Skeletal muscle tissue (tissue), 4 donors: ENCODE measurements around the gene UBE2H. TPM values are rescaled to one million over a fixed set of nuclear protein-coding genes. Genes with fewer than 3 reads are reported as not detected.

Experiments used
- H3K27ac ChIP-seq: one replicate; pipeline ENCODE4 v1.7.0; 2013; ENCODE audit warnings: mild to moderate bottlenecking, low read depth, low read length, inconsistent platforms
- H3K27me3 ChIP-seq, 3 donors: one replicate each; pipeline ENCODE4 v1.7.0; 2013; ENCODE audit warnings: low read length in 3 of 3; ENCODE audit not compliant: control insufficient read depth in 3 of 3, insufficient read depth in 3 of 3
- H3K36me3 ChIP-seq, 3 donors: one replicate each; pipeline ENCODE4 v1.7.0; 2013; ENCODE audit warnings: low read length in 3 of 3; ENCODE audit not compliant: control insufficient read depth in 3 of 3, insufficient read depth in 3 of 3
- H3K4me1 ChIP-seq, 3 donors: one replicate each; pipeline ENCODE4 v1.7.0; 2013; ENCODE audit warnings: low read length in 3 of 3, mild to moderate bottlenecking in 3 of 3; ENCODE audit not compliant: control insufficient read depth in 3 of 3, insufficient read depth in 3 of 3
- H3K4me3 ChIP-seq, 3 donors: one replicate each; pipeline ENCODE4 v1.7.0; 2013; ENCODE audit warnings: low read length in 3 of 3
- H3K9ac ChIP-seq, 3 donors: one replicate each; pipeline ENCODE4 v1.7.0; 2013; ENCODE audit warnings: low read length in 3 of 3, mild to moderate bottlenecking in 3 of 3, moderate library complexity in 2 of 3, low read depth in 1 of 3
- H3K9me3 ChIP-seq, 3 donors: one replicate each; pipeline ENCODE4 v1.7.0; 2013; ENCODE audit warnings: low read length in 3 of 3; ENCODE audit not compliant: control insufficient read depth in 3 of 3
- total RNA-seq: library from RNA; depleted of rRNA; stranded (reverse); fragments of >200 nt; gene quantifications from one replicate; pipeline ENCODE4 v1.2.3, GENCODE V29; 2014
- donor health status: Osteomylitis.

The UBE2H gene
- total RNA-seq, 1 donor from 2014 or later, result 61.6 TPM

DNA sequence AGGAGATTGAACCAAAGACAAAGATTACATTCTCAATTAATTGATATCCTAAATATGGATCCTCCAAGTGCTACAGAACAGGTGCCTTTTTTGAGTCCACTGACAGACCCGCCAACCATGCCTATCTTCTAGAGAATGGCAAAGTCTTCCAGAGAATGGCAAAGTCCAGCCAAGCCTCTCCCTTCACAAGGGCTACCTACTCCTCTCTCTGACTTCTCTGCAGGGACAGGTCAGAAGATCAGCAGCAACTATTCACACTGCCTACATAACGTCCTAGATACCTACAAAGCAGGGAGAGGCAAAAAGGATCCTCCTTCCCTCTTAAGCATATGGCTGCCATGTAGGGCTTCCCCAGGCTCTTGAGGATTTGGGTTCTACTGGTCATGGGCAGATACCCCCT lies 12.4 kb downstream of the UBE2H start:
- H3K4me1 ChIP-seq, result peaks cover 6 to 16% (median 6%) of the 10 kb centered on the region in 3 donors
- no peaks in the 10 kb centered on the region for H3K9me3 ChIP-seq
- H3K36me3 ChIP-seq, result peaks cover 0 to 2% (median 0%) of the 10 kb centered on the region in 3 donors
- no peaks in the 10 kb centered on the region for H3K27me3 ChIP-seq
- H3K9ac ChIP-seq, result no peak overlapping the region
- H3K27ac ChIP-seq, result no peak overlapping the region
- no peak overlapping the region for H3K4me3 ChIP-seq

DNA sequence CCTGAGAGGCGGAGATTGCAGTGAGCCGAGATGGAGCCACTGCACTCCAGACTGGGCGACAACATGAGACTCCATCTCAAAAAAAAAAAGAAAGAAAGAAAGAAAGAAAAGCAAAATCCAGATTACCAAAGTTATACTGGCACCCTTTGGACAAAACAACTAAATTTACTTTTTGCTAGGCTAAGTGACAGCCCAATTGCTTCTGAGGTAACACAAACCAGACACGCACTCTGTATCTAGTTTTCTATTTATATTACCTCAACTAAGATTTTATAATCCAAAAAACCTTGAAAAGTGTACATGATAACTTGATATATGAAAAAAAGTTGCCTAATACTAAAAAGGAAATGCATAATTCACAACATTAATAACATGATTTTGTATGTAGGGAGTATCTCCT lies 12.9 kb downstream of the UBE2H start:
- Histone ChIP-seq H3K36me3 (peaks cover 0 to 2% (median 2%) of the 10 kb centered on the region in 3 donors), H3K4me3 (no peak overlapping the region), H3K9me3 (no peaks in the 10 kb centered on the region), H3K9ac (no peak overlapping the region), H3K27me3 (no peaks in the 10 kb centered on the region), H3K27ac (no peak overlapping the region), H3K4me1 (peaks cover 6 to 16% (median 6%) of the 10 kb centered on the region in 3 donors)

DNA sequence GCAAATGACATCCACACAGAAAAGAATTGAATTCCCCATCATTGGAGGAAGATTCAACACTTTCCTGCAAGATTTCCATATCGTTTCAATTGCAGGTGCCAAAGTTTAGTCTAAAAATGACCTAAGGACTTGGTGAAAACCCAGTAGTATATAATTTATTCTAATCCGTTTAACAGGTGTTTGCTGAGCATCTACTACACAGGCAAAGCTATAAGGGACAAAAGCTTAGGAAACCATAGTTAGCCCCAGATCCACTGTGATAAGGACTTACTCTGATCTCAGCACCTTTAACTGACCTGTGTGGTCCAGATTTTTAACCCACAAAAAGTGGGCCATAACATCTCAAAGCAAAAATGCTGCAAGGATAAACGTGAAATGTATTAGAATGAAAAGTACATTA lies 19.1 kb downstream of the UBE2H start:
- Histone ChIP-seq H3K27ac (no peak overlapping the region), H3K9me3 (no peaks in the 10 kb centered on the region), H3K4me1 (no peaks in the 10 kb centered on the region), H3K36me3 (peaks cover 2 to 6% (median 4%) of the 10 kb centered on the region in 3 donors), H3K27me3 (no peaks in the 10 kb centered on the region), H3K4me3 (no peak overlapping the region), H3K9ac (no peak overlapping the region)

DNA sequence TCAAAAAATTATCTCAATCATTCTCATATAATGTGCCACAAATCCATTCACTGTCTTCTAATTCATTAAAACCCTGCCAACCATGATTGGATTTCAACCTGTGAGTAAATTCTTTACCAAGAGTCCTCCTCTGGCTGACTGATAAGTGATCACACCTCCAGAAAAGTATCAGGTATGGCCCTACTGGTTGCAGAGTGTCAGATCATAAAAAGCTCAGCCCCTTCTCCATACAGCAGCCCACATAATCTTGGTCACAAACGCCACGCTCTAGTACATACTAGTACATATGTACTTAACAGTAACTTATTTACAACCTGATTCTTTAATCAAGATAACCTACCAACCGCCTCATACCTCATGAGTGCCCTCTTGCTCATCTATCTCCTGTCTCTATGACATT lies 26.1 kb downstream of the UBE2H start:
- Histone ChIP-seq H3K27me3 (no peaks in the 10 kb centered on the region), H3K36me3 (no peaks in the 10 kb centered on the region), H3K9me3 (no peaks in the 10 kb centered on the region), H3K4me3 (no peak overlapping the region), H3K4me1 (peaks cover 6 to 15% (median 7%) of the 10 kb centered on the region in 3 donors), H3K9ac (no peak overlapping the region), H3K27ac (no peak overlapping the region)

DNA sequence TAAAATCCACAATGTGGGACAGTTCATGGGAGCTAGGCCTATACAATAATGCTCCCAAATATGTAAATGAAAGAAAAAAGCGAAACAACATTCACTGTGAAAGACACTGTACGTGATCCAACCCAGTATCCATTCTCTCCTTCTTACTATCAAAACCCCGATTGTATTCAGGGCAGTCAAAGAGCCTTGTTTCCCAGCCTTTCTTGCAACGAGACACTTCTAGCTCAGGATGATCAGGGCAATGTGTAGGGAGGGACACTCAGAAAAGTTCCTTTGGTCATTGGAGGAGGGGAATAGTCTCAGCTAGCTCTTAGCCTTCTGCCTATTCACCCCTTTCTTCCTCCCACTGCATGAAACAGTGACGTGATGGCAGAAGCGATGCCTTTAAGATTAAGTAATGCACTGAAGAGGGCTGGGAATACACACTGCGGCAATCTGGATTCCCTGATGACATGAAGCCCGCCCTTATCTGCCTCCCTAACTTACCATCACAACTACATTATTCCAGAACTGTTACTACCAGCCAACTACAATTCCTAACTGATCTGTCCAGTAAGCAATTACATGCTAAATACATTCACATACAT lies 27.3 kb downstream of the UBE2H start:
- Histone ChIP-seq H3K27me3 (no peaks in the 10 kb centered on the region), H3K9me3 (no peaks in the 10 kb centered on the region), H3K36me3 (no peaks in the 10 kb centered on the region), H3K4me3 (no peak overlapping the region), H3K9ac (peak overlapping the region in 1 of 3 donors; percentile 33), H3K4me1 (peaks cover 6 to 15% (median 7%) of the 10 kb centered on the region in 3 donors), H3K27ac (no peak overlapping the region)

DNA sequence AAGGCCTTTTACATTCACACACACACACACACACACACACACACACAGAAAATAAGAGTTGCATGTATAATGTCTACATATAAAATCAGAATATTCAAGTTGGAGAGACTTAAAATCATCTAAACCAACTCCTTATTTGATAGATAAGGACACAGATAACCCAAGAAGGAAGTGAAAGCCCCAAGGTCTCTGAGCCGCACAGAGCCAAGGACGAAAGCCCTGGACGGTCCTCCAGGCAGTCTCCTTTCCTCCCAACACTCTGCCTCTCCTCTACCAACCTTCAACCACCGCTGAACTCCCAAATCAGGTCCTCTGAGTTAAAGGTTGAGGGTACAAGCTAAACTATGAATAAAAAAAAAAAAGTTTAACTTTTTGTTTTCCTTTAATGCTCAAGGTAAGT lies 28.2 kb downstream of the UBE2H start:
- no peak overlapping the region for H3K9ac ChIP-seq
- no peak overlapping the region for H3K4me3 ChIP-seq
- H3K9me3 ChIP-seq, result no peaks in the 10 kb centered on the region
- H3K36me3 ChIP-seq, result no peaks in the 10 kb centered on the region
- no peak overlapping the region for H3K27ac ChIP-seq
- H3K4me1 ChIP-seq, result peaks cover 6 to 17% (median 8%) of the 10 kb centered on the region in 3 donors
- no peaks in the 10 kb centered on the region for H3K27me3 ChIP-seq

DNA sequence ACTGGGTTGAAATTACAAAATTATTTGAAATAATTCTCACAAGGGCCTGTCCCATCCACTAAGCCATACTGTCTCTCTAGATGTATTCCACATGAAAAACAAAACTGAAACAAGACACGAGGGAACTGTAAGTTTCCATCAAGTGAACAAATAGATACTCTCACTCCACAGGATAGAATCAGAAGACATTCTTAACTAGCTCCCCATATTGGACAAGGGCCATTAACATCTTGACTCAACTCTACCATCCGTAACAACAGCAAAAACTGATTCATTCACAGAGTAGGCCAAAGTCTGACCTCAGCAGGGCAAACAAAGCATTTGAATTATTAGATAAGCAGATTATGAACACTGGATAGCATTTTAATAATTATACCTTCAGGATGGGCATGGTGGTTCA lies 29.1 kb downstream of the UBE2H start:
- Histone ChIP-seq H3K9me3 (no peaks in the 10 kb centered on the region), H3K36me3 (no peaks in the 10 kb centered on the region), H3K4me1 (peaks cover 6 to 23% (median 12%) of the 10 kb centered on the region in 3 donors), H3K4me3 (no peak overlapping the region), H3K9ac (no peak overlapping the region), H3K27ac (no peak overlapping the region), H3K27me3 (no peaks in the 10 kb centered on the region)

DNA sequence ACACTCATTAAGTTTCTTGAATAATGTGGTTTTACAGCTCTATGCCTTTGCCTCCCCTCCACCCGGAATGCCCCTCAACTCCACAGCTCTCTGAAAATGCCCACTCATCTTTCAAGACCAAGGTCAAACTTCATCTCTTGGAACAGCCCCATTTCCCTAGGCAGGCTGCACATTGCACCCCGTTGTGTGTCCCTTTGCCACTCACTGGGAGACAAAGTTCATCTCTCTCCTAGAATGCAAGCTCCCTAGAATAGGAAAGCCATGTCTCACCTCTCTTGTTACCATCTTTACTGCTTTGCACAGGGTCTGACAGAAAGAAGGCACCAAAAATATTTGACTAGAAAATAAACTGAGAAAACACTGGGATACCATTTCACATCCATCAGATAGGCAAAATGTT lies 33.3 kb downstream of the UBE2H start:
- no peaks in the 10 kb centered on the region for H3K9me3 ChIP-seq
- H3K9ac ChIP-seq, result no peak overlapping the region
- H3K4me1 ChIP-seq, result peaks cover 30 to 50% (median 33%) of the 10 kb centered on the region in 3 donors
- H3K27me3 ChIP-seq, result no peaks in the 10 kb centered on the region
- H3K36me3 ChIP-seq, result peaks cover 0 to 2% (median 0%) of the 10 kb centered on the region in 3 donors
- no peak overlapping the region for H3K4me3 ChIP-seq
- H3K27ac ChIP-seq, result no peak overlapping the region

DNA sequence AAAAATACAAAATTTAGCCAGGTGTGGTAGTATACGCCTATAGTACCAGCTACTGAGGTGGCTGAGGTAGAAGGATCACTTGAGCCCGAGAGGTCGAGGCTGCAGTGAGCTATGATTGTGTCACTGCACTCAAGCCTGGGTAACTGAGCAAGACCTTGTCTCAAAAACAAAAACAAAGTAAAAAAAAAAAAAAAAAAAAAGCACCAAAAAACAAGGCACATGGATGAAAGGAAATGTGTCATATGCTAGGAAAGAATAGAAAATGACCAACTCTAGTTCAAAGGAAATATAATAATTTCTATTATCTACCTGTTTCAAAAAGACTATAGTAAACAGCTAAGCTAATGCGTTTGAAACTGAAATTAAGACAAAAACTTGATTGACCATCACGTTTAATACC lies 33.8 kb downstream of the UBE2H start:
- H3K4me1 ChIP-seq, result peaks cover 32 to 51% (median 35%) of the 10 kb centered on the region in 3 donors

DNA sequence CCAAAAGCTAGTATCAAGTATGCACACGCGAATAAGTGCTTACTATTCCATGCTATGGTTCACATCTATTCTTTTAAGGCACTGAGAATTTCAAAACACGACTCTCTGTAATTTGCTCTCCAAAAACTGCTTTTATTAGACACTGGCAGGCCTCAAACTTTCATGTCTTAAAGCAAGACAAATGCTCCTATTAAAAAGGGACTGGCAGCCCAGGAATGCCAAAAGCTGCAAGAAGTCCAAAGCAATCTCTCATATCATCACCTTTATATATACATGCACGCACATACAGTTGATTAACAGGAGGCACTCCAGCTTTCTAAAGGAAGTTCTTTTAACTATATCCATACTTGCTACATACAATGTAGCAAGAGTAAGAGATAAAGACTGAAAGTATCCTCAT lies 34.8 kb downstream of the UBE2H start:
- peaks cover 38 to 53% (median 38%) of the 10 kb centered on the region in 3 donors for H3K4me1 ChIP-seq
- no peaks in the 10 kb centered on the region for H3K9me3 ChIP-seq
- peaks cover 0 to 2% (median 0%) of the 10 kb centered on the region in 3 donors for H3K36me3 ChIP-seq
- no peak overlapping the region for H3K4me3 ChIP-seq
- H3K27ac ChIP-seq, result no peak overlapping the region
- no peak overlapping the region for H3K9ac ChIP-seq
- H3K27me3 ChIP-seq, result no peaks in the 10 kb centered on the region

More for the DNA sequence above, 33.8 kb downstream of the UBE2H start:
- peaks cover 0 to 2% (median 0%) of the 10 kb centered on the region in 3 donors for H3K36me3 ChIP-seq
- H3K9me3 ChIP-seq, result no peaks in the 10 kb centered on the region
- no peak overlapping the region for H3K9ac ChIP-seq
- H3K27ac ChIP-seq, result no peak overlapping the region
- no peak overlapping the region for H3K4me3 ChIP-seq
- H3K27me3 ChIP-seq, result no peaks in the 10 kb centered on the region
